ENCODE results near the gene MBD6.

Gene MBD6

DNA sequence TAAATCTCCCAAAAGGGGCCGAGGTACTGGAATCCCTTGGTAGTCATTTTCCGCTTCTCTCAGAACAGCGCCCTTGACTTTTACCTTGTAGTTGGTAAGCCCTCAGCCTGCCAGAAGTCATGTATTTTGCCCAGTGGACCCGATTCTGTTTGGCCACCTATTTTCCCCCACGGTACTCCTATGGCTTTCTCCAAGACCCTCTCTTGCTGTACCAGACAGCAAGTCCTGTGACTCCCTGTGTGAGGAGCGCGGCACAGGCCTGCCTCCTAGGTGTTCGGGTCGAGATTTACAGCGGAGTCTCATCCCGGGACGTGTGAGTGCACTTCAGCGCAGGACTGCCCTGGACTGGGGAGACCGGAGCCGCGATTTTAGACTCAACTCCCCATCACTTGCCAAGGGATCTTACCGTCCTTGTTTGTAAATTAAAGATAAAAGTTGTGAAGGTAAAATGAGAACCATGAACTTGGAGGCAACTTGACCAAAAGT, 1.1 kb upstream of the MBD6 start:
- Histone ChIP-seq H3K9me2 (replicated peaks; ENCODE audit: insufficient read depth, low read length) (no peaks in the 10 kb centered on the region), H3K9ac (ENCODE audit: low read length) (peak overlapping the region; percentile 83), H3F3A (ENCODE audit: insufficient read depth) (peaks cover 36% of the 10 kb centered on the region), H3K4me2 (ENCODE audit: low read depth, low read length, poor library complexity, severe bottlenecking) (peak overlapping the region; percentile 84), H3K79me2 (ENCODE audit: insufficient read depth, low read length) (peaks cover 35% of the 10 kb centered on the region), H3K27ac (ENCODE audit: low read depth, low read length) (peak overlapping the region; percentile 98), H3K4me3 (ENCODE audit: insufficient read depth, low read length, poor library complexity, severe bottlenecking) (peak overlapping the region; percentile 72), H3K36me3 (ENCODE audit: low read length) (peaks cover 4% of the 10 kb centered on the region; the same call in 1 of the 2 replicates), H4K20me1 (ENCODE audit: low read depth, low read length) (no peaks in the 10 kb centered on the region; the same call in 1 of the 2 replicates), H3K9me3 (ENCODE audit: insufficient read depth, low read length) (no peaks in the 10 kb centered on the region), H3K27me3 (ENCODE audit: low read length) (no peaks in the 10 kb centered on the region), H2AFZ (ENCODE audit: low read depth, low read length, severe bottlenecking) (no peak overlapping the region)
- TF ChIP-seq, protein P1, sequence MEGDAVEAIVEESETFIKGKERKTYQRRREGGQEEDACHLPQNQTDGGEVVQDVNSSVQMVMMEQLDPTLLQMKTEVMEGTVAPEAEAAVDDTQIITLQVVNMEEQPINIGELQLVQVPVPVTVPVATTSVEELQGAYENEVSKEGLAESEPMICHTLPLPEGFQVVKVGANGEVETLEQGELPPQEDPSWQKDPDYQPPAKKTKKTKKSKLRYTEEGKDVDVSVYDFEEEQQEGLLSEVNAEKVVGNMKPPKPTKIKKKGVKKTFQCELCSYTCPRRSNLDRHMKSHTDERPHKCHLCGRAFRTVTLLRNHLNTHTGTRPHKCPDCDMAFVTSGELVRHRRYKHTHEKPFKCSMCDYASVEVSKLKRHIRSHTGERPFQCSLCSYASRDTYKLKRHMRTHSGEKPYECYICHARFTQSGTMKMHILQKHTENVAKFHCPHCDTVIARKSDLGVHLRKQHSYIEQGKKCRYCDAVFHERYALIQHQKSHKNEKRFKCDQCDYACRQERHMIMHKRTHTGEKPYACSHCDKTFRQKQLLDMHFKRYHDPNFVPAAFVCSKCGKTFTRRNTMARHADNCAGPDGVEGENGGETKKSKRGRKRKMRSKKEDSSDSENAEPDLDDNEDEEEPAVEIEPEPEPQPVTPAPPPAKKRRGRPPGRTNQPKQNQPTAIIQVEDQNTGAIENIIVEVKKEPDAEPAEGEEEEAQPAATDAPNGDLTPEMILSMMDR (IDR thresholded peaks at IDR 0.05; ENCODE audit: insufficient read depth, low read length, poor library complexity, severe bottlenecking): no peak
- no peak for TF ChIP-seq EZH2phosphoT487 (conservative IDR thresholded peaks at IDR 0.05; ENCODE audit: low read length)

DNA sequence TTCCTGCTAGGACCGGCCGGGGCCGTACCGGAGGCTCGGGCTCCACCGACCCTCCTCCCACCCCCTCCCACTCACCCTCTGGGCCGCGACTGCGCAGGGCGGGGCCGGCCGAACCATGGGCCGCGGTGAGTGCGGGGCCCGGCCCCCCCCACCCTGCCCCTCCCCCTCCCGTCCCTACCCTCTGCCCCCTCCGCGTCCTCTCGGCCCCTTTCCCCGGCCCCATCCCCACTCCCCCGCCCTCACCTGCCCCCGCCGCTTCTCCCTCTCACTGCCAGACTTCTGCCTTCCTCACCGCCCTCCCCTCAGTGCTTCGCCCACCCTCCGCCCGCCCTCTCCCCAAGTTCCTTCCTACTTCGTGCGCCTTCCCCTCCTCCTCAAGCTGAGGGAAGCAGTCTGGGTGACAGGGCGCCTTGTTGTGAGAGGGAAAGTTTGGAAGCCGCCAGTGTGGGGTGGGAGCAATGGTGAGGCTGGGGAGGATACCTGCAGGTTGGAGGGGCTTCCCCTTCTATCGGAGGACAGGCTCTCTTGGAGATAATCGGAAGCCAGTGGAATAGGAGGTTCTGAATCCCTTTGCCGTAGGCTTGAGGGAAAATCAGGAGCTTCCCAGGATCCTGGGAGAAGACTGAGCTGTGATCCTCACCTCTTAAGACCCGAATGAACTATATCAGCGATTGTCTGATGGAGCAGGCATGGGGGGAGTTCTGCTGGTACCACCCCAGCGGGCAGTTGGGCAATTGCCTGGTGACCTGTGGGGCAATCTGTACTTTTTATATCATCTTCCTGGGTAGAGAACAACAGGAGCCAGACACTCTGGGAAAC, 472 bp downstream of the MBD6 start:
- Histone ChIP-seq H3K27me3 (ENCODE audit: low read length) (no peaks in the 10 kb centered on the region), H3K4me2 (ENCODE audit: low read depth, low read length, poor library complexity, severe bottlenecking) (peak overlapping the region; percentile 90), H3F3A (ENCODE audit: insufficient read depth) (peaks cover 29% of the 10 kb centered on the region), H3K27ac (ENCODE audit: low read depth, low read length) (peak overlapping the region; percentile 98), H2AFZ (ENCODE audit: low read depth, low read length, severe bottlenecking) (no peak overlapping the region), H3K79me2 (ENCODE audit: insufficient read depth, low read length) (peaks cover 33% of the 10 kb centered on the region), H3K9ac (ENCODE audit: low read length) (peak overlapping the region; percentile 83), H3K4me3 (ENCODE audit: insufficient read depth, low read length, poor library complexity, severe bottlenecking) (peak overlapping the region; percentile 81), H3K36me3 (ENCODE audit: low read length) (no peaks in the 10 kb centered on the region), H3K9me3 (ENCODE audit: insufficient read depth, low read length) (no peaks in the 10 kb centered on the region), H3K9me2 (replicated peaks; ENCODE audit: insufficient read depth, low read length) (no peaks in the 10 kb centered on the region), H4K20me1 (ENCODE audit: low read depth, low read length) (no peaks in the 10 kb centered on the region; the same call in 1 of the 2 replicates)
- no peak for TF ChIP-seq EZH2phosphoT487 (conservative IDR thresholded peaks at IDR 0.05; ENCODE audit: low read length)

DNA sequence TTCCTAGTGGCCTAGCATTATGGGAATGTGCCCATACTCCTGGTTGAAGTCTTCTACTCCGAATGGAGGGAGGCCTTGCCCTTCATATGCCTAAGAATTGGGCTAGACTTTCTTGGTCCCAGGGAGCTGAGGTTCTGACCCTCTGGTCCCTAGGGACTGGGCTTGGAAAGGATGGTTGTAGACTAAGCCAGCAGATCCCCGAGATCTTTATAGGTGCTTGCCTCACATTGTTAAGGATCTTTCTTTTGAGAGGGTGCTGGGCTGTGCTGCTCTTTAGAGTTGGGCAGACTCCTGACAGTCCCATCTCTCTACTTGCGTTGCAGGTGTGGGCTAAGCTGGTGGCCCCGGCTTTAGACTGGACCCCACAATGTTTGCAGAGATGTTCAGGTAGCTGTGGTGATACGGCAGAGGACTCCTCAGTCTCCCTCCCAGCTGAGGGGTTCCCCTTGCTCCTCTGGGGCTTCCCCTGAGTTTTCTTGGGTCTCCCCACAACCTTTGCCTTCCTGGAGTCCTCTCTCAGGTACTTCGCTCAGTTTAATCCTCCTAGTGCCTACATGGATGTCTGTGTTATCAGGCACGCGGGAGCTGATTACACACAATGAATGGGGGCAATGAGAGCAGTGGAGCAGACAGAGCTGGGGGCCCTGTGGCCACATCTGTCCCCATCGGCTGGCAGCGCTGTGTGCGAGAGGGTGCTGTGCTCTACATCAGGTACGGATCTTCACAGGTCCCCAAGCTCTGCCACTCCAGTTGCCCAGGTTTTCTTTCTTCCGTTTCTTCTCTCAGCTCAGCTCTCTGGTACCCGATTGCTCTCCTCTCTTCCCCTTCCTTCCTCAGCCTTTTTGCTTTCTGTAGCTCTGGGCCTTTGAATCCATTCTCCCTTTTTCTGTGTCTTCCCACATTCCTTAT, 1.3 kb downstream of the MBD6 start:
- Histone ChIP-seq H3F3A (ENCODE audit: insufficient read depth) (peaks cover 32% of the 10 kb centered on the region), H3K9me2 (replicated peaks; ENCODE audit: insufficient read depth, low read length) (no peaks in the 10 kb centered on the region), H3K9me3 (ENCODE audit: insufficient read depth, low read length) (no peaks in the 10 kb centered on the region), H3K4me2 (ENCODE audit: low read depth, low read length, poor library complexity, severe bottlenecking) (peak overlapping the region; percentile 90), H3K27me3 (ENCODE audit: low read length) (no peaks in the 10 kb centered on the region), H3K9ac (ENCODE audit: low read length) (peak overlapping the region; percentile 83), H4K20me1 (ENCODE audit: low read depth, low read length) (no peaks in the 10 kb centered on the region; the same call in 1 of the 2 replicates), H3K27ac (ENCODE audit: low read depth, low read length) (peak overlapping the region; percentile 98), H3K79me2 (ENCODE audit: insufficient read depth, low read length) (peaks cover 24% of the 10 kb centered on the region), H3K4me3 (ENCODE audit: insufficient read depth, low read length, poor library complexity, severe bottlenecking) (peak overlapping the region; percentile 81), H3K36me3 (ENCODE audit: low read length) (no peaks in the 10 kb centered on the region; the same call in 1 of the 2 replicates), H2AFZ (ENCODE audit: low read depth, low read length, severe bottlenecking) (no peak overlapping the region)
- TF ChIP-seq, protein P1 (IDR thresholded peaks at IDR 0.05; ENCODE audit: insufficient read depth, low read length, poor library complexity, severe bottlenecking): no peak
- no peak for TF ChIP-seq EZH2phosphoT487 (conservative IDR thresholded peaks at IDR 0.05; ENCODE audit: low read length)

Data from SU-DHL-6 (cell line).